Smooth muscle cell (in vitro differentiated cells): ENCODE data around the gene NSFL1C. TPM values are rescaled to one million over a fixed set of nuclear protein-coding genes. Genes with fewer than 3 reads are reported as not detected.

Experiments used
- DNase-seq: peaks from one replicate; lab custom pipeline; 2025; ENCODE audit not compliant: unreplicated experiment; lab: John Stamatoyannopoulos, UW
- H2AFZ ChIP-seq: fragments of 200-600 bp; sonication (generic); 2 replicates; pipeline ENCODE4 v1.6.0; 2016; ENCODE audit warnings: antibody characterized with exemption, low read depth, mild to moderate bottlenecking
- H3F3A ChIP-seq: fragments of 200-600 bp; sonication (generic); 2 replicates; pipeline ENCODE4 v1.6.0; 2017; ENCODE audit warnings: antibody characterized with exemption, low read depth
- H3K27ac ChIP-seq: fragments of 200-600 bp; sonication (generic); 2 replicates; pipeline ENCODE4 v1.5.1; 2016; ENCODE audit warnings: low read depth, mild to moderate bottlenecking
- H3K27me3 ChIP-seq: fragments of 200-600 bp; sonication (generic); 2 replicates; pipeline ENCODE4 v1.6.1; 2016; ENCODE audit warnings: low read depth, mild to moderate bottlenecking
- H3K36me3 ChIP-seq: fragments of 200-600 bp; sonication (generic); 2 replicates; pipeline ENCODE4 v1.5.1; 2016; ENCODE audit warnings: low read depth
- H3K4me1 ChIP-seq: fragments of 200-600 bp; sonication (generic); 2 replicates; pipeline ENCODE4 v1.5.1; 2016; ENCODE audit warnings: low read depth
- H3K4me2 ChIP-seq: fragments of 200-600 bp; sonication (generic); 2 replicates; pipeline ENCODE4 v1.6.0; 2016; ENCODE audit warnings: mild to moderate bottlenecking
- H3K4me3 ChIP-seq: fragments of 200-600 bp; sonication (generic); 2 replicates; pipeline ENCODE4 v1.5.1; 2016; ENCODE audit warnings: mild to moderate bottlenecking
- H3K79me2 ChIP-seq: fragments of 200-600 bp; sonication (generic); 2 replicates; pipeline ENCODE4 v1.6.0; 2016; ENCODE audit warnings: low read depth, mild to moderate bottlenecking
- H3K9ac ChIP-seq: fragments of 200-600 bp; sonication (generic); 2 replicates; pipeline ENCODE4 v1.6.0; 2016; ENCODE audit warnings: low read depth
- H3K9me3 ChIP-seq: fragments of 200-600 bp; sonication (generic); replicated peaks from 2 replicates; pipeline ENCODE4 v1.5.1; 2016; ENCODE audit warnings: low read depth
- H4K20me1 ChIP-seq: fragments of 200-600 bp; sonication (generic); 2 replicates; pipeline ENCODE4 v1.6.0; 2016; ENCODE audit warnings: low read depth
- WGBS: methylation state at CpG from one replicate; pipeline ENCODE4 v1.1.7; 2016; ENCODE audit warnings: low lambda C conversion rate; 5-methylcytosine and 5-hydroxymethylcytosine counted together
- polyA plus RNA-seq: library from polyadenylated mRNA; unstranded; fragments of >200 nt; fragmentation: Nextera tagmentation; extraction: Ambion mirVana; gene quantifications from 2 replicates; pipeline ENCODE4 v1.2.1, GENCODE V29; 2016
- total RNA-seq: library from RNA; depleted of rRNA; stranded (reverse); fragments of >200 nt; gene quantifications from 2 replicates; pipeline ENCODE4 v1.2.3, GENCODE V29; 2014
- TF ChIP-seq, protein P1 (sequence below): fragments of 200-600 bp; sonication (generic); IDR thresholded peaks from 2 replicates; pipeline ENCODE4 v1.5.1; 2017; ENCODE audit warnings: borderline replicate concordance, mild to moderate bottlenecking, antibody characterized with exemption; ENCODE audit not compliant: insufficient read depth, poor library complexity, severe bottlenecking

Gene NSFL1C
- total and polyA plus RNA-seq, 2 experiments from 2014 or later = 31.8 to 82.9 TPM

DNA sequence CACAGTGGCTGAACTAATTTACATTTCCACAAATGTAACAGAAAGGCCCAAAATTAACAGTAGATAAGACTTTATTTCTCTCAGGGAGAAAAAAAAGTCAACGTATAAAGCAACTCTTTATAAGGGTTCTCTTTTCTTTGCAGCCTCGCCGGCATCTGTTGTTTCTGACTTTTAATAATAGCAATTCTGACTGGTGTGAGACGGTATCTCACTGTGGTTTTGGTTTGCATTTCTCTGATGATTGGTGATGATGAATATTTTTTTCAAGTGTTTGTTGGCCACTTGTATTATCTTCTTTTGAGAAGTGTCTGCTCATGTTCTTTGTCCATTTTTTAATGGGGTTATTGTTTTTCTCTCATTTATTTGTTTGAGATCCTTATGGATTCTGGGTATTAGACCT, 46.6 kb downstream of the NSFL1C start:
- Histone ChIP-seq H3K4me2 (no peak overlapping the region), H3K9me3 (no peaks in the 10 kb centered on the region), H3K9ac (no peak overlapping the region), H3K27ac (no peak overlapping the region), H3K27me3 (no peaks in the 10 kb centered on the region), H3K4me1 (no peaks in the 10 kb centered on the region), H4K20me1 (no peaks in the 10 kb centered on the region), H2AFZ (no peak overlapping the region), H3K4me3 (no peak overlapping the region), H3K36me3 (no peaks in the 10 kb centered on the region), H3K79me2 (no peaks in the 10 kb centered on the region), H3F3A (no peaks in the 10 kb centered on the region)
- no peak for DNase-seq
- TF ChIP-seq, protein P1, sequence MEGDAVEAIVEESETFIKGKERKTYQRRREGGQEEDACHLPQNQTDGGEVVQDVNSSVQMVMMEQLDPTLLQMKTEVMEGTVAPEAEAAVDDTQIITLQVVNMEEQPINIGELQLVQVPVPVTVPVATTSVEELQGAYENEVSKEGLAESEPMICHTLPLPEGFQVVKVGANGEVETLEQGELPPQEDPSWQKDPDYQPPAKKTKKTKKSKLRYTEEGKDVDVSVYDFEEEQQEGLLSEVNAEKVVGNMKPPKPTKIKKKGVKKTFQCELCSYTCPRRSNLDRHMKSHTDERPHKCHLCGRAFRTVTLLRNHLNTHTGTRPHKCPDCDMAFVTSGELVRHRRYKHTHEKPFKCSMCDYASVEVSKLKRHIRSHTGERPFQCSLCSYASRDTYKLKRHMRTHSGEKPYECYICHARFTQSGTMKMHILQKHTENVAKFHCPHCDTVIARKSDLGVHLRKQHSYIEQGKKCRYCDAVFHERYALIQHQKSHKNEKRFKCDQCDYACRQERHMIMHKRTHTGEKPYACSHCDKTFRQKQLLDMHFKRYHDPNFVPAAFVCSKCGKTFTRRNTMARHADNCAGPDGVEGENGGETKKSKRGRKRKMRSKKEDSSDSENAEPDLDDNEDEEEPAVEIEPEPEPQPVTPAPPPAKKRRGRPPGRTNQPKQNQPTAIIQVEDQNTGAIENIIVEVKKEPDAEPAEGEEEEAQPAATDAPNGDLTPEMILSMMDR = no peak
- 96% methylated on average over 4 of the region's 4 CpGs for WGBS

DNA sequence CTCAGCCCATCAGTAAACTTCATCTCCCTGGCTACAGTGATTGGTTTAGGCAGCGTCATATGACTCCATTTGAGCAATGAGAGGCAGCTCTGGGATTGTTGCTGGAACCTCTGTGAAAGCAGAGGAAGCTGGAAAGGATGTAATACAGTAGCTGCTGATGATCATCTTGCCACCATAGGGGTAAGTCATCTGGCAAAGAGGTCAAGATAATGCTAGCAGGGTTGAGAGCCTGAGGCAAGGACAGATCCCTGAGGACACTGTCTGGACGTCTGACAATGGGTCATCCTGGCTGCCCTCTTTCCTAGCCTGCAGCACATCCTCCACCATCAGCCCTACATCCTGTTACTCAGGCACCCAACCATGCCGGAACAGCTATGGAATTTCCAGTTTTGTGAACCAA, 48.3 kb downstream of the NSFL1C start:
- no peaks in the 10 kb centered on the region for H3K27me3 ChIP-seq
- no peaks in the 10 kb centered on the region for H3F3A ChIP-seq
- no peak overlapping the region for H3K27ac ChIP-seq
- H3K9ac ChIP-seq = no peak overlapping the region
- H3K36me3 ChIP-seq = no peaks in the 10 kb centered on the region
- H2AFZ ChIP-seq = no peak overlapping the region
- H3K4me2 ChIP-seq = no peak overlapping the region
- H3K4me1 ChIP-seq = no peaks in the 10 kb centered on the region
- TF ChIP-seq, protein P1 = no peak
- H3K79me2 ChIP-seq = no peaks in the 10 kb centered on the region
- 50% methylated on average over 3 of the region's 3 CpGs for WGBS
- H4K20me1 ChIP-seq = no peaks in the 10 kb centered on the region
- no peak for DNase-seq
- H3K4me3 ChIP-seq = no peak overlapping the region
- H3K9me3 ChIP-seq = no peaks in the 10 kb centered on the region

DNA sequence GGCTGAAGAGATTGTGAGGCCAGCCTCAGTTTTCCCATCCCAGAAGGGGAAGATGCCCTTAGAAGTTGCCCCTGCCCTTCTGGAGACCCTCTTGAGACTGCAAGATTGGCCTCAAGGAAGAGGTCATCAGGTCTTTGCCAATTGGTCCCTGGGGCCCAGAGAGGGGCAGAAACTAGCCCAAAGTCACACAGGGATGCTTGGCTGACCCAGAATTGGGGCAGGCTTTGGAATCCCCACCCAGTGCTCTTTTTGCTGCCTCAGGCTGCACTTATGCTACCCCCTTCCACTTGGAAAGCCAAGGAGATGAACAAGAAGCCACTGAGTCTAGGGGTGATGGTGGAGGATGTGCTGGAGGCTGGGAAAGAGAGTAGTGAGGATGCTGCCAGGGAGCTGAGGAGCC, 48.9 kb downstream of the NSFL1C start:
- DNase-seq = no peak
- Histone ChIP-seq H3K27ac (peak overlapping the region; percentile 71), H3K4me1 (no peaks in the 10 kb centered on the region), H3K9ac (no peak overlapping the region), H2AFZ (no peak overlapping the region), H3K4me2 (no peak overlapping the region), H3K4me3 (no peak overlapping the region), H4K20me1 (no peaks in the 10 kb centered on the region), H3K9me3 (no peaks in the 10 kb centered on the region), H3K79me2 (no peaks in the 10 kb centered on the region), H3K27me3 (no peaks in the 10 kb centered on the region), H3K36me3 (no peaks in the 10 kb centered on the region), H3F3A (no peaks in the 10 kb centered on the region)
- TF ChIP-seq, protein P1 = no peak

DNA sequence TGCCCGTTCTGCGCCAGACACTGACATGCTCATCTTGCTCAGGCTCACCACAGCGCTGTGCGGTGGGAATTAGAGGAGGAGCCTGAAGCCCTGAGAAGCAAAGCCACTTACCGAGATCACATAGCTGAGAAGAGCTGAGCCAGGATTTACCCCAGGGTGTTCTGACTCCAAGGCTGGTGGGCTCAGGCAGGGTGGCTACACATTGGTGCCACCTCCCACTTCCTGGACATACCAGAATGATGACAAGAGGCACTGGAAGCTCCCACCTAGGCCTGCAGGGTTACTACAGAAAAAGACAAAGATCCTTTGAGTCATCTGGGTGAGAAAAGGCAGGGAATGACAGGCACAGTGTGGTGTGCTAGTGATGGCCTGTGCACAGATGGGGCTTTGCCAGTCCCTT, 49.4 kb downstream of the NSFL1C start:
- no peaks in the 10 kb centered on the region for H3K4me1 ChIP-seq
- no peak for DNase-seq
- H2AFZ ChIP-seq = no peak overlapping the region
- TF ChIP-seq, protein P1 = no peak
- no peaks in the 10 kb centered on the region for H3K9me3 ChIP-seq
- H3K79me2 ChIP-seq = no peaks in the 10 kb centered on the region
- H3K27ac ChIP-seq = peak overlapping the region; percentile 71
- no peak overlapping the region for H3K9ac ChIP-seq
- no peaks in the 10 kb centered on the region for H3F3A ChIP-seq
- no peaks in the 10 kb centered on the region for H3K27me3 ChIP-seq
- no peak overlapping the region for H3K4me3 ChIP-seq
- H3K36me3 ChIP-seq = no peaks in the 10 kb centered on the region
- no peaks in the 10 kb centered on the region for H4K20me1 ChIP-seq
- WGBS = 48% methylated on average over 5 of the region's 5 CpGs
- no peak overlapping the region for H3K4me2 ChIP-seq
